ENCODE data around the gene ANO3. TPM values are rescaled to one million over a fixed set of nuclear protein-coding genes. Genes with fewer than 3 reads are reported as not detected.

ANO3 gene
- total RNA-seq, 1 donor from 2014 or later, result not detected

DNA sequence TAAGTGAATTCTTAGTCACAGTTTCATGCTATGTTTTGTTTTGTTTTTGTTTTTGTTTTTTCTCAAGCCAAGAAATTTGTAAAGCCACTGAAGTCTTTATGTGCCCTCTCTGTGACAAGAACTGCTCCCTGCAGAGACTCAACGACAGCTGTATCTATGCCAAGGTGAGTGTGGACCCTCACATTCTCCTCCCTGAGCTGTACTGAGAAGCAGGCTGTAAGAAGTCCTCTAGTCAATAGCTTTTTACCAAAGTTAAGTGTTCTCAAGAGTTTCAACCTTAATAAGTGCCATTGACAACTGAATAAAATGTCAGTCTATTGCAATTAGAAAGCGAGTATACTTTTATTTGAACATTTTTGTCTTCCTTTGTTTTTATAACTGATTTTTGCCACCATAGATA is 221.3 kb downstream of the ANO3 start:
- intact Hi-C loops (cut with DNase I), result no loop called here
- TF ChIP-seq POLR2A (IDR thresholded peaks at IDR 0.05), result no peak
- no peak for DNase-seq (ENCODE audit: extremely low spot score in 2 of 2)
- Histone ChIP-seq H3K36me3 (no peaks in the 10 kb centered on the region), H3K9me3 (no peaks in the 10 kb centered on the region), H3K27ac (no peak overlapping the region), H3K4me3 (no peak overlapping the region), H3K27me3 (no peaks in the 10 kb centered on the region), H3K4me1 (no peaks in the 10 kb centered on the region)

DNA sequence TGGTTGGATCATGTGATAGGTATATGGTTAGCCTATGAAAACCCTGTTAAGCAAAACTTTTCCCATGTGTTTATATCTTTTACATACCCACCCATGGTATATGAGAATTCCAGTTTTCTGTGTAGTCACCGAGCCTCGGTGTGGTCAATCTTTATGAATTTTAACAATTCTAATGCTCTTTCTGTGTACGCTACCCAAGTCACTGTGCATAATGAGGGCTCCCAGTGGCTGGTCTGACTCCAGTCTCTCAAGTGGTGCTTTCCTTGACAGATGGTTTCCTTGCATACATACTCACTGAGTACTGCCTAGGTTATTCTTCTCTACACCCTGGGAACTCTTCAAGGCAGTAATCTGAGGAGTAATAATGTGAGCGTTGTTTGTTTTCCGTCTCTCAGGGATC is 222.5 kb downstream of the ANO3 start:
- Histone ChIP-seq H3K36me3 (no peaks in the 10 kb centered on the region), H3K4me3 (no peak overlapping the region), H3K9me3 (no peaks in the 10 kb centered on the region), H3K4me1 (no peaks in the 10 kb centered on the region), H3K27me3 (no peaks in the 10 kb centered on the region), H3K27ac (no peak overlapping the region)
- TF ChIP-seq POLR2AphosphoS5 (IDR thresholded peaks at IDR 0.05; ENCODE audit: insufficient read depth in 1 of 2, low read depth in 1 of 2), result no peak
- TF ChIP-seq, protein P1, sequence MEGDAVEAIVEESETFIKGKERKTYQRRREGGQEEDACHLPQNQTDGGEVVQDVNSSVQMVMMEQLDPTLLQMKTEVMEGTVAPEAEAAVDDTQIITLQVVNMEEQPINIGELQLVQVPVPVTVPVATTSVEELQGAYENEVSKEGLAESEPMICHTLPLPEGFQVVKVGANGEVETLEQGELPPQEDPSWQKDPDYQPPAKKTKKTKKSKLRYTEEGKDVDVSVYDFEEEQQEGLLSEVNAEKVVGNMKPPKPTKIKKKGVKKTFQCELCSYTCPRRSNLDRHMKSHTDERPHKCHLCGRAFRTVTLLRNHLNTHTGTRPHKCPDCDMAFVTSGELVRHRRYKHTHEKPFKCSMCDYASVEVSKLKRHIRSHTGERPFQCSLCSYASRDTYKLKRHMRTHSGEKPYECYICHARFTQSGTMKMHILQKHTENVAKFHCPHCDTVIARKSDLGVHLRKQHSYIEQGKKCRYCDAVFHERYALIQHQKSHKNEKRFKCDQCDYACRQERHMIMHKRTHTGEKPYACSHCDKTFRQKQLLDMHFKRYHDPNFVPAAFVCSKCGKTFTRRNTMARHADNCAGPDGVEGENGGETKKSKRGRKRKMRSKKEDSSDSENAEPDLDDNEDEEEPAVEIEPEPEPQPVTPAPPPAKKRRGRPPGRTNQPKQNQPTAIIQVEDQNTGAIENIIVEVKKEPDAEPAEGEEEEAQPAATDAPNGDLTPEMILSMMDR (IDR thresholded peaks at IDR 0.05), result no peak
- no peak for TF ChIP-seq POLR2A (IDR thresholded peaks at IDR 0.05)
- DNase-seq (ENCODE audit: extremely low spot score in 2 of 2), result no peak
- intact Hi-C loops (cut with DNase I), result no loop called here

DNA sequence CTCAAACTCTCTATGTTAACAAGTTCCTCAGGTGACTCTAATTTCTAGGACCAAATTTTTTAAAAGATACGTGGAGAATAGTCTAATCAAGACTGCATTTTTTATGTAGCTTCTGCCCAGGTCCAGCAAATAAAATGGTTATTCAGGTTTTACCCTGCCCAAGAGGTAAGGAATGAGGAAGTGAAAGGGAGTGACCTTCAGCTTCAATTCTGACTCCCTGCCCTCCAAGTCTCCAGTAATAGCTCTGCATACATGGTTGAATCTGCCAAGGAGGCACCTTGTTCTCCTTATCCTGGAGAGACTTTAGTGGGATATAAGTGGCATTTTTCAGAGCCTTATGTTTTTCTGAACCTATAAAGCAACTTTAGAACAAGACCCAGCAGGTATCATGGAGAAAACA is 224.7 kb downstream of the ANO3 start:
- TF ChIP-seq, protein P1 (IDR thresholded peaks at IDR 0.05), result no peak
- TF ChIP-seq POLR2A (IDR thresholded peaks at IDR 0.05) (no peak), POLR2AphosphoS5 (IDR thresholded peaks at IDR 0.05; ENCODE audit: insufficient read depth in 1 of 2, low read depth in 1 of 2) (no peak)
- Histone ChIP-seq H3K27me3 (no peaks in the 10 kb centered on the region), H3K27ac (no peak overlapping the region), H3K4me1 (no peaks in the 10 kb centered on the region), H3K9me3 (no peaks in the 10 kb centered on the region), H3K4me3 (no peak overlapping the region), H3K36me3 (no peaks in the 10 kb centered on the region)
- DNase-seq (ENCODE audit: extremely low spot score in 2 of 2), result no peak
- intact Hi-C loops (cut with DNase I), result no loop called here

DNA sequence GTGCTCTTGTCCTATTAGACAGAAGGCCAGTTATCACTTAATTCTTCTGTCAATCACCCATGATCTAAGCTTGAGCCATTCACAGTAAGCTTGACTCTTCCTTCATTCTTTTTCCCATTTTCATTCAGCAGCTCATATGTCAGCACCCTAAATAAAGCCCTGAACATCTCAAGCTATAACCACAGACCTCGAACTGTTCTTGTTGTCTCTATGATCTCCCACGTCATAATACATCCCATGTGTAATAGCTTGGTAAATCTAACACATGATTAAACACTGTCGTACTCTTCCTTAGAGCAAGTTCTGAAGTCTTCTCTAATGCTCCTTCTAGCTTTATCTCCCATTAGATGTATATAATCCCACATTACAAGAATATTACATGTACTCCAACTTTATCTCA is 225.7 kb downstream of the ANO3 start:
- H3K36me3 ChIP-seq, result no peaks in the 10 kb centered on the region
- no peaks in the 10 kb centered on the region for H3K9me3 ChIP-seq
- H3K4me1 ChIP-seq, result no peaks in the 10 kb centered on the region
- H3K4me3 ChIP-seq, result no peak overlapping the region
- no peaks in the 10 kb centered on the region for H3K27me3 ChIP-seq
- no peak for DNase-seq (ENCODE audit: extremely low spot score in 2 of 2)
- TF ChIP-seq, protein P1 (IDR thresholded peaks at IDR 0.05), result no peak
- H3K27ac ChIP-seq, result no peak overlapping the region
- intact Hi-C loops (cut with DNase I), result no loop called here

DNA sequence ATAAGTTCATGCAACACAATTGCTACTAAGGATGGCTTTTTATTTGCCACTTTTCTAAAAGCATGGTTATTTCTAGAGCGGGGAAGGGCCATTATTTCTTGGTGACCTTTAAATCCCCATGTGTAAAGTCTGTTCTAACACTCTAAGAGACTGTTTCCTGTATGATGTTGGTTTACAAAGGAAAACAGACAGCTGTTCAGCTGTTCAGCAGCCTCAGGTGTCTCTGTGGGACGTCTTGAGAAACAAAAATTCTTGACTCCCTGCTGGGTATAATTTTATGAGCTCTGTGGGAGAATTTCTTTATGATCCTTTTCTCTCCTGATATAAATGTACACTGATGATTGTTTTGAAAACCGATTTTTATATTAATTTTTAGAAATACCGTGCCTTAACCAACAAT is 226.3 kb downstream of the ANO3 start:
- no peaks in the 10 kb centered on the region for H3K4me1 ChIP-seq
- no peaks in the 10 kb centered on the region for H3K27me3 ChIP-seq
- no peaks in the 10 kb centered on the region for H3K9me3 ChIP-seq
- intact Hi-C loops (cut with DNase I), result no loop called here
- no peaks in the 10 kb centered on the region for H3K36me3 ChIP-seq
- no peak for TF ChIP-seq POLR2A (IDR thresholded peaks at IDR 0.05)
- no peak for TF ChIP-seq POLR2AphosphoS5 (IDR thresholded peaks at IDR 0.05; ENCODE audit: insufficient read depth in 1 of 2, low read depth in 1 of 2)
- TF ChIP-seq, protein P1 (IDR thresholded peaks at IDR 0.05), result no peak
- H3K27ac ChIP-seq, result no peak overlapping the region
- no peak for DNase-seq (ENCODE audit: extremely low spot score in 2 of 2)
- no peak overlapping the region for H3K4me3 ChIP-seq

DNA sequence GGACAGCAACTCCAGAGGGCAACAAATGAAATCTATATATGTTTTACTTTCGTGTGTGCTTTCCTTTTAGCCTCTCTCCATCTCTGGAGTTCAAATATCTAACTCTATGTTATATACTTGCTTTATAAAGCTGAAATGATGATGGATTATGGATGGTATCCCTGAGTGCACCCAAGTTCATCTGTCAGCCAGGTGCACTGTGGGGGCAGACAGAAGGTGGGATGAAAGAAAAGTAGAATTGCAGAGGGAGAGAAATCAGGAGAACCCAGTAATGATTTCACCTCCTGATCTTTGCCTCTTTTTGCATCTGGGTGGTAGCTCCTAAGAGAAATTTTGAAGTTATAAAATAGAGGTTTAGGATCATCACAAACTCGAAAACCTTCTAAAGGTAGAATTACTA is 237.7 kb downstream of the ANO3 start:
- Histone ChIP-seq H3K9me3 (no peaks in the 10 kb centered on the region), H3K4me1 (no peaks in the 10 kb centered on the region), H3K27me3 (no peaks in the 10 kb centered on the region), H3K4me3 (no peak overlapping the region), H3K27ac (no peak overlapping the region), H3K36me3 (no peaks in the 10 kb centered on the region)
- intact Hi-C loops (cut with DNase I), result no loop called here
- TF ChIP-seq, protein P1 (IDR thresholded peaks at IDR 0.05), result no peak
- TF ChIP-seq POLR2AphosphoS5 (IDR thresholded peaks at IDR 0.05; ENCODE audit: insufficient read depth in 1 of 2, low read depth in 1 of 2) (no peak), POLR2A (IDR thresholded peaks at IDR 0.05) (no peak)
- no peak for DNase-seq (ENCODE audit: extremely low spot score in 2 of 2)

Measured in vagina (tissue), 2 donors.